Hepatic stellate cell (primary cell): Measurements from ENCODE around the gene FLNC.
A peak's percentile ranks its signal among the peaks of the same experiment; 100 is the strongest.

Experiments used
- DNase-seq: peaks from one replicate; pipeline ENCODE4 v3.0.0; 2011; ENCODE audit warnings: low spot score

FLNC gene

GRCh38 chr7:128846781-128847444, 16.7 kb downstream of the FLNC start:
- DNase-seq, result no peak

GRCh38 chr7:128847721-128848211, 17.6 kb downstream of the FLNC start:
- no peak for DNase-seq

- no peak for DNase-seq
These were observed 18.3 kb downstream of the FLNC start for GRCh38 chr7:128848289-128849155.

GRCh38 chr7:128849156-128849515, 18.9 kb downstream of the FLNC start:
- no peak for DNase-seq

DNA sequence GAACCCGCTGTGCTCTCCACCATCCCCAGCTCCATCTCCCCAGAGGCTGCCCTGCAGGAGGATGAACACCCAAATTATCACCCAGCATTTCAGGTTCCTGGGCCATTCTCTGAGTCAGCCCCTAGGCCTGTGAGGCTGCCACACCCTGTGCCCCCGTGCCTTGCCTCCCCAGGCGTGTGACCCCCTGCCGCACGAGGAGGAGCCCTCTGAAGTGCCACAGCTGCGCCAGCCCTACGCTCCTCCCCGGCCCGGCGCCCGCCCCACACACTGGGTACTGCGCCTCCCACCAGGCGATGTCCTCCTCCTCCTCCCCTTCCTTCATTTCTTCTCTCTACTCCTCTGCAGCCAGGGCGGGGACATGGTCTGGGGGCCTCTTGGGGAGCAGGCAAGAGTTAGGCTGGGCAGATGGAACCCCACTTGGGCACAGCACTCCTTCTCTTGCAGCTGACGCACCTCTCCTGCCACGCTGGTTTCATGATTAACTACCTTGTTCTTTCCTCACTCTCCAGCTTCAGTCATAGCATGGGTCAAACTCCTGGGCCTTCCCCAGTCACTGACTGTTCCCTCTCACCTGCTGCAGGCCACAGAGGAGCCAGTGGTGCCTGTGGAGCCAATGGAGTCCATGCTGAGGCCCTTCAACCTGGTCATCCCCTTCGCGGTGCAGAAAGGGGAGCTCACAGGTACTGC, 19.7 kb downstream of the FLNC start:
- DNase-seq, result no peak

DNA sequence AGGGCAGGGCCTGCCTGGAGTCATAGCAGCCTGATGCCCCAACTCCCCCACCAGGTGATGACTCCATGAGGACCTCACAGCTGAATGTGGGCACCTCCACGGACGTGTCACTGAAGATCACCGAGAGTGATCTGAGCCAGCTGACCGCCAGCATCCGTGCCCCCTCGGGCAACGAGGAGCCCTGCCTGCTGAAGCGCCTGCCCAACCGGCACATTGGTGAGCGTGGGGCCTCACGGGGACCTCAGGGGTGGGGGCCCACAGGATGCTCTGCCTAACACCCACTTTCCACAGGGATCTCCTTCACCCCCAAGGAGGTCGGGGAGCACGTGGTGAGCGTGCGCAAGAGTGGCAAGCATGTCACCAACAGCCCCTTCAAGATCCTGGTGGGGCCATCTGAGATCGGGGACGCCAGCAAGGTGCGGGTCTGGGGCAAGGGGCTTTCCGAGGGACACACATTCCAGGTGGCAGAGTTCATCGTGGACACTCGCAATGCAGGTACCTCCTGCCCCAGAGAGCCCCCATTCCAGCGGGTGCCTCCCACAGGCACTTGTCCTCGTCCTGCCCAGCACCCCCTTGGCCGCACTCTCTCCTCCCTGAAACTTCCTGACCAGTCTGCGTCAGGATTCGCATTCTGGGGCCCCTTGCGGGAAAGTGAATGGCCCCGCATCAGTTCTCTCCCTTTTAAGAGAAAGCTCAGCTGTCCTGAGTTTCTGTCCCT, 22.5 kb downstream of the FLNC start:
- DNase-seq, result no peak

- DNase-seq, result no peak
These were observed 23.6 kb downstream of the FLNC start for GRCh38 chr7:128853799-128854198.

GRCh38 chr7:128854396-128854795, 24.2 kb downstream of the FLNC start:
- no peak for DNase-seq

DNA sequence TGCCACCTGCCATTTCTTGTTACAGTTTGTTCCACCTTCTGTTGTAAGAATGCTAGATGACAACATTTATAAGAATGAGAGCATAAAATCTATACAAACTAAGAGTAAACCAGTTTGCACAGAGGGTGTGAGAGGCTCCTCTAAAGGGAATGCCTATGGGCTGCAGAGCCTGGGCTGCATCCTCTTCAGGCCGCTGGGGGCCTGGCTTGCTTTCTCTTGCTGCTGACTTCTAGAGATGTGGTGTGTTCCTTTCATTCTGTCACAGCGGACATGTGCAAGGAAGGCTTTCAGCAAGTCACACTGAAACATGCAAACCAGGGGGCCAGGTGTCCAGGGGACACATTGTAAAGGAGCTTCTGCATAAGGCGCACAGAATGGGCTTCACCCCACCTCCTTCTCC, 25.4 kb downstream of the FLNC start:
- DNase-seq, result no peak

GRCh38 chr7:128856001-128856718, 26.0 kb downstream of the FLNC start:
- DNase-seq, result no peak

DNA sequence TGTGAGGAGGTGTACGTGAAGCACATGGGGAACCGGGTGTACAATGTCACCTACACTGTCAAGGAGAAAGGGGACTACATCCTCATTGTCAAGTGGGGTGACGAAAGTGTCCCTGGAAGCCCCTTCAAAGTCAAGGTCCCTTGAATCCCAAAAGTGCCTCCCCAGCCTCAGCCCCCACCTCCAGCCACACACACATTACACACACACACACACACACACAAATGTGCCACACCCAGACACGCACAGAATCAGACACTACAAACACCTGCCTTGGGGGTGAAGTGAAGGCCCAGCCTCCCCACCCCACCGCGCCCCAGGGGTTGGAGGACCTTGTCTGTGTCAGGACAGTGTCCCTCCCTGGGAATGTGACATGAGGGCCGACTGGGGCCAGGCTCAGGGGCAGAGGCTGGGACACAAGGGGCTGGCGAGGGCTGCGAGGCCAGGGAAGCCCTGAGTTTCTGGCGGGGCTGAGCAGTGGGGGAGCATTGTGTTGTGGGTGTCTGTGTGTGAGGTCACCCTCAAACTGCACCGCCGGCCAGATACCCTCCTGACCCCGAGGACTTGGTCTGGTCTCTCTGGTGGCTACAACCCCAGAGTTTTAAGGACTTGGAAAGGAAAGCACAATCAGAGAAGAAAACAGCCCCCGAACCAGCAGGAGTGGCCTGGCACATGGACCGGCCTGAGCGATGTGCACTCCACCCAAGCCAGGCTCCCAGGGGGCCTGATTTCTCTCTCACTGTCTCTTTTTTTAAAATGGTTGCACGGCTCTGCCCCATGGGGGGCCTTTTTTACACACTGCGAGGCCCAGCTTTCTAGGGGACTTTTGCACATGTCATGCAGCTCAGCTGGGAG, 28.4 kb downstream of the FLNC start:
- no peak for DNase-seq

DNA sequence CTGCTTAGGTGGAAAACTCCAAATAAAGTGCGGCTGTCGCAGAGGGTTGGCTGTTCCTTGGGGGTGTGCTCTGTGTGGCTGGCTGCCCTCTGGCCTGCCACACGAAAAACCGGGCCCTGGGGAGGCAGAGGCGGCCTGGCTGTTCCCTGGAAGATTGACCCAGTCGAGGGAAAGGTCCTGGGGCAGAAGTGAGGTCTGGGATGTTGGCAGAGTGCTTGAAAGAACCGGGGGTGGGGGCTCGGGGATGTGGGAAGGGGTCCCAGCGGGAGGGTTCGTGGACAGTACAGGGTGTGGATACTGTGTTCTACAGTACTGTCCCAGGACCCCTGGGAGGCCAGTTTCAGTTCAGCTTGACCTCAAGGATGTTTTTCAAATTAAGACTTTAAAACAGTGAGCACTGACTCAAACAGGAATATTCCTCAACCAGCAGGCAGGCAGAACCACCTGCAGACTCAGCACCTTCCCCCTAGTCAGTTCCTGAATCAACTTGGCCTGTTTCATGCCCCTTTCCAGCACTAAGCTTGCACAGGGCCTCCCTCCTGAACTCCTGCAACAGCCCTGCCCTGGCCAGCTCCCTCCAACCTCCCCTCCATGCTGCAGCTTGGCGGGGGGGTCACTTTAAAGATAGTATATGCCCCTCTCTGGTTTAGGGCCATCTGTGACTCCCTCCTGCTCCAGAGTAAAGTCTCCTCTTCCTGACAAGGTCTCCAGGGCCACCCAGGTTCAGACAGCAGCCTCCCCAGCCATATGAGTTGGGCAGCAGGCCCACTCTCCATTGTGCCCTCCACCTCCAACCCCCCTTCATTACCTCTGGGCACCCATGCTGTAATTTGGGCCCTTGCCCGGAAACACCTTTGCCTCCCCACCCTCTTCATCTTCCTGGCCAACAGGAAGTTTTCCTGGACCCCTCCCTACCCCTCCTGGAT, 29.3 kb downstream of the FLNC start:
- DNase-seq, result no peak

DNA sequence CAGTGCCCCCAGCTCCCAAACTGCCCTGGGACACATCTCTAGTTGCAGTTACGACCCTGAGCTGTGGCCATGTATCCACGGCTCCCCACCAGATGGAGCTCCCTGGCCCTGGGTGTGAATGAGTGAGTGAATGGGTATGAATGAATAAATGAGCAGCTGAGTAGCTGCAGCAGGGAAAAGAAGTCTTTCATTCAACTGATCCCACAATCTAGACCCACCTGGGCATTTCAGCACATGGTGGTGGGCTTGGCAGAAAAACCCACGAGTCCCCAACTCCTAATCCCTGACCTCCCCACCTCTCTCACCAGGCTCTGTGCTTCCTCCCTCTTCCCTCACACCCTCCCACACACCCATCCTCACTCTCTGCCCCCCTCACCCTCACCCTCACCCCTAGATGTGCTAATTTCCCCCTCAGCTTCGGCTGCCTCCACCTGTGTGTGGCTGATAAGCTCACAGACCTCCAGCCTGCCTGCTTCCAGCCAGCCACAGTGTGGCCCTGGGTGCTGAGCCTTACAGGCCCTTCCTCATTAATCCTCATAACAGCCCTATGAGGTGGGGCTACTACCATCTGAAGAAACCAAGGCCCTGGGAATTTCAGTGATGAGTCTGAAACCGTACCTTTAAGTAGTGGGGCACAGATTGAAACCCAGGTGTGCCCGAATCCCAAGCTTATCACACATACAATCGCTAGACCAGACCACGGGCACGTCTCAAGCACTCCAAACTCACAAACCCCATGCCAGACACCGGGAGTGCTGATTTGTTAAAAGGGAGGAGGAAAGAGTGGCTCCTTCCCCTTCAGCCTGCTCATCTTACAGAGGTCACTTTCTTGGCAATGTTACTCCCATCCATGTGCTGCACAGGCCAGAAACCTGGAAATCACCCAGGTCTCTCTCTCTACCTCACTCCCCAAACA, 30.2 kb downstream of the FLNC start:
- no peak for DNase-seq

DNA sequence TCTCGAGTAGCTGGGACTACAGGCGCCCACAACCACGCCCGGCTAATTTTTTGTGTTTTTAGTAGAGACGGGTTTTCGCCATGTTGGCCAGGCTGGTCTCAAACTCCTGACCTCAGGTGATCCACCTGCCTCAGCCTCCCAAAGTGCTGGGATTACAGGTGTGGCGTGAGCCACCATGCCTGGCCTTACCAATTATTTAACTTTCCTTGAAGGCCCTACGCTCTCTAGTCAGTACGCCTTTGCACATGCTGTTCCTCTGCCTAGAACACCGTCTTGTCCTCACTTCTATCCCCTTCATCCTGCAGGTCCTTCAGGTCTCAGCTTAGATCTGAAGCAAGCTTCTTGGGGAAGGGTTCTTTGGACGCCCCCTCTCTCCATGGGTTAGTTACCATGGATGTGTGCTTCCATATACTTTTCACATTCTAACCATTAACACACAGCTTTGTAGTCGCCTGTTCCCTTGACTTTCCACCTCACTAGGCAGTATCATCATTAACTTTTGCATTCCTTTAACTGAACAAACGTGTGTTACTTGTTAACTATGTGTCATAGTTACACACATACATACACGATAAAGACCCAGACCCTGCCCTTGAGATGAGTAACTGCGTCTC, 31.9 kb downstream of the FLNC start:
- DNase-seq, result no peak

DNA sequence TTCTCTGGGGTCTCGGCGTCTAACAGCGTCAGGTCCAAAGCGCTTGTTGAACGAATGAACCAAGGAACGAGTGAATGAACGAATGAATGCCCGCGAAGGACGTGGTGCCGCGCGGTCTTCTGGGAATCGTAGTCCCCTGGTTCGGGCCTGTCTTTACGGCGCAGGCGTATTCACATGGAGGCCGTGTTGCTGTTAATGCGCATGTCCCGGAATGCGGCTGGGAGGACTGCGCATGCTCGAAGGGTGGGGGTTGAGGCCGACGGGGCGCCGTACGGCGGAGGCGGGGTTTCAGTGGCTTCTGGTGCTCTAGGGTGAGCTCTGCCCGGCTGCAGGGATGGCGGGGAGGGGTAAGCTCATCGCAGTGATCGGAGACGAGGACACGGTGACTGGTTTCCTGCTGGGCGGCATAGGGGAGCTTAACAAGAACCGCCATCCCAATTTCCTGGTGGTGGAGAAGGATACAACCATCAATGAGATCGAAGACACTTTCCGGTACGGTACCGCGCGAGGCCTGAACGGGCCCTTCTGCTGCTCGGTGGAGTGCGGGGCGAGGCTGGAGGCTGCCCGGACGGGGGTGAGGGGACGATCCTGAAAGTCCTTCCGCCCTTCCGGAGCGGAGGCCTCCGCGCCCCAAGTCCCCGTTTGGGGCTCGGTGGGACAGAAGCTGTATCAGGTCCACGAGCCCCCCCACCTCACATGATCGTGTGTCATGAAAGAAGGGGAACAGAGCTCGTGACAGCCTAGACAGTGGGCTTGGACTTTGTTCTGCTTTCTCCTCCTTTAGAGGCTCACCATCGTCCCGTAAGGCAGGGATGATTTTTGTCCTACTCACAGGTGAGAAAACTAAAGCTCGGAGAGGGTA, 32.6 kb downstream of the FLNC start, which contains the start of gene ATP6V1F:
TSS of gene ATP6V1F (plus strand) at position 286 of the 862 bp plus-strand sequence. CDS start at position 335, 49 bp downstream.
- DNase-seq, result peak; percentile 100

- DNase-seq, result peak; percentile 87
These were observed 33.3 kb downstream of the FLNC start for GRCh38 chr7:128863433-128863989.
